Measurements from ENCODE around the gene EIPR1. TPM values are rescaled to one million over a fixed set of nuclear protein-coding genes. Genes with fewer than 3 reads are reported as not detected.

EIPR1 gene
- total RNA-seq, 4 donors from 2014 or later: 13.1 to 41.0 (median 27.4) TPM

- Histone ChIP-seq H3K27ac (no peak overlapping the region), H3K9me3 (no peaks in the 10 kb centered on the region), H3K4me3 (no peak overlapping the region), H3K4me1 (no peaks in the 10 kb centered on the region), H3K27me3 (no peaks in the 10 kb centered on the region), H3K36me3 (no peaks in the 10 kb centered on the region)
- intact Hi-C loops (cut with DNase I; ENCODE audit: low total_unique reads) (no loop called here), in situ Hi-C loops (cut with MboI; ENCODE audit: low pct_ligation_motif_present in 1 of 4, low pct_unique_long_range_greater_than_20kb in 1 of 4, low sequenced_read_pairs in 3 of 4) (no loop called here)
- WGBS, 2 donors (ENCODE audit: low coverage in 1 of 2): 91% methylated on average over 15 of the region's 15 CpGs; no CpG with 5 or more reads in 1 of the 2 donors
- no peak for TF ChIP-seq POLR2A (IDR thresholded peaks at IDR 0.05)
- no peak for TF ChIP-seq EP300 (IDR thresholded peaks at IDR 0.05; ENCODE audit: low read depth)
- no peak for TF ChIP-seq POLR2AphosphoS5 (IDR thresholded peaks at IDR 0.05)
- no peak for TF ChIP-seq CTCF (IDR thresholded peaks at IDR 0.05)
- DNase-seq: no peak
Measured at GRCh38 chr2:3266925-3267867, 110.4 kb downstream of the EIPR1 start.

- Histone ChIP-seq H3K27me3 (no peaks in the 10 kb centered on the region), H3K27ac (no peak overlapping the region), H3K4me3 (no peak overlapping the region), H3K36me3 (no peaks in the 10 kb centered on the region), H3K9me3 (no peaks in the 10 kb centered on the region), H3K4me1 (no peaks in the 10 kb centered on the region)
- 79 to 91% methylated on average over 3 to 20 of the region's 20 CpGs for WGBS, 2 donors (ENCODE audit: low coverage in 1 of 2)
- intact Hi-C loops (cut with DNase I; ENCODE audit: low total_unique reads) (no loop called here), in situ Hi-C loops (cut with MboI; ENCODE audit: low pct_ligation_motif_present in 1 of 4, low pct_unique_long_range_greater_than_20kb in 1 of 4, low sequenced_read_pairs in 3 of 4) (no loop called here)
- TF ChIP-seq POLR2A (IDR thresholded peaks at IDR 0.05): no peak
- TF ChIP-seq POLR2AphosphoS5 (IDR thresholded peaks at IDR 0.05): no peak
- no peak for TF ChIP-seq EP300 (IDR thresholded peaks at IDR 0.05; ENCODE audit: low read depth)
- TF ChIP-seq CTCF (IDR thresholded peaks at IDR 0.05): no peak
- no peak for DNase-seq
Measured at GRCh38 chr2:3265981-3266924, 111.4 kb downstream of the EIPR1 start.

GRCh38 chr2:3265471-3265870, 112.1 kb downstream of the EIPR1 start:
- no peaks in the 10 kb centered on the region for H3K9me3 ChIP-seq
- H3K4me1 ChIP-seq: no peaks in the 10 kb centered on the region
- in situ Hi-C loops (cut with MboI; ENCODE audit: low pct_ligation_motif_present in 1 of 4, low pct_unique_long_range_greater_than_20kb in 1 of 4, low sequenced_read_pairs in 3 of 4): no loop called here
- no peak for DNase-seq
- H3K27me3 ChIP-seq: no peaks in the 10 kb centered on the region
- no peak overlapping the region for H3K27ac ChIP-seq
- WGBS, 2 donors (ENCODE audit: low coverage in 1 of 2): 94 to 100% methylated on average over 1 to 8 of the region's 8 CpGs
- no peak overlapping the region for H3K4me3 ChIP-seq
- intact Hi-C loops (cut with DNase I; ENCODE audit: low total_unique reads): no loop called here
- no peak for TF ChIP-seq POLR2AphosphoS5 (IDR thresholded peaks at IDR 0.05)
- TF ChIP-seq CTCF (IDR thresholded peaks at IDR 0.05): no peak
- no peak for TF ChIP-seq EP300 (IDR thresholded peaks at IDR 0.05; ENCODE audit: low read depth)
- TF ChIP-seq POLR2A (IDR thresholded peaks at IDR 0.05): no peak
- H3K36me3 ChIP-seq: no peaks in the 10 kb centered on the region
